ENCODE results near the gene NOL7.

NOL7 gene

DNA sequence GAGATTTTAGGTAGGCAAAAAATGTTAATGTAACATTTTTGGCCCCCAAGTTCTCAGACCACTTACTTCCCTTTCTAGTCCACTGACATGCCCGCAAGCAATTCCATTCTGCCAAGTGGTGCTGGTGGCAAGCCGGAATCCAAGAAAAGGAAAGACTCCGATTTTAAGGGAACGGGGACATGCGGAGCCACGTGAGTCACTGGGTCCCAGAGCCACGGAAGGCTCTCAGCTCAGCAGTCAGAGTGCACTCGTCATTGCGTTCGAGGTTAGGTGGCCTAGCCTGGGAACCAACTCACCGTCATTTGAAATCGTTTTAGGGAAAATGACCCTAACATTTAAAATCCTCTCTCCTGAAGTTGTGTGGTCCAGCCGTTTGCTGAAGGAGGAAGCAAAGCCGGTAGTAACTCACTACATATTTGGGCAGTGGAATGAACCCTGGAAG is 41.4 kb upstream of the NOL7 start:
- TF ChIP-seq, protein P1, sequence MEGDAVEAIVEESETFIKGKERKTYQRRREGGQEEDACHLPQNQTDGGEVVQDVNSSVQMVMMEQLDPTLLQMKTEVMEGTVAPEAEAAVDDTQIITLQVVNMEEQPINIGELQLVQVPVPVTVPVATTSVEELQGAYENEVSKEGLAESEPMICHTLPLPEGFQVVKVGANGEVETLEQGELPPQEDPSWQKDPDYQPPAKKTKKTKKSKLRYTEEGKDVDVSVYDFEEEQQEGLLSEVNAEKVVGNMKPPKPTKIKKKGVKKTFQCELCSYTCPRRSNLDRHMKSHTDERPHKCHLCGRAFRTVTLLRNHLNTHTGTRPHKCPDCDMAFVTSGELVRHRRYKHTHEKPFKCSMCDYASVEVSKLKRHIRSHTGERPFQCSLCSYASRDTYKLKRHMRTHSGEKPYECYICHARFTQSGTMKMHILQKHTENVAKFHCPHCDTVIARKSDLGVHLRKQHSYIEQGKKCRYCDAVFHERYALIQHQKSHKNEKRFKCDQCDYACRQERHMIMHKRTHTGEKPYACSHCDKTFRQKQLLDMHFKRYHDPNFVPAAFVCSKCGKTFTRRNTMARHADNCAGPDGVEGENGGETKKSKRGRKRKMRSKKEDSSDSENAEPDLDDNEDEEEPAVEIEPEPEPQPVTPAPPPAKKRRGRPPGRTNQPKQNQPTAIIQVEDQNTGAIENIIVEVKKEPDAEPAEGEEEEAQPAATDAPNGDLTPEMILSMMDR (conservative IDR thresholded peaks at IDR 0.05; ENCODE audit: control insufficient read depth, insufficient read depth, low read depth, low read length) = no peak
- peak overlapping the region; percentile 82 for H3K4me3 ChIP-seq (ENCODE audit: control insufficient read depth, low read depth, low read length)
- DNase-seq (ENCODE audit: low read depth) = peak; percentile 65

DNA sequence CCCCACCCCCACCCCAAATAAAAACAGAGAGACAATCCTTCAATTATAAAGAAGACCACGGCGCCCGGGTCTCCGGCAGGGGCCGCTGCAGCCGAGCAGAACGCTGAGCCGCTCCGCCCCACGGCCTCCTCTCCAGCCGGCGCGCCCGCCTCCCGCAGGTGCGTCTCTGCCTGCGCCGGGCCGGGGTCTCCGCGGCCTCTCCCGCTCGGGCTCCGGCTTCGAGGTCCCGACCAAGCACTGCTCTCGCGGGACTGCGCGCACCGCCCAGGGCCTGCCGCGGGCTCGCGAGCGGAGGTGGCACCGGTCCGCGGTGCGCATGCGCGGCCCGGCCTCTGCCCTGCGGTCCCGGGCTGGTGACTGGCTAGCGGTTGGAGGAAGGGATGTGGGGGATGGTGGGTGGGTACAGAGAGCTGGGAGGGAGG is 41.0 kb upstream of the NOL7 start:
- H3K4me3 ChIP-seq (ENCODE audit: control insufficient read depth, low read depth, low read length) = peak overlapping the region; percentile 82
- DNase-seq (ENCODE audit: low read depth) = peak; percentile 86
- TF ChIP-seq, protein P1 (conservative IDR thresholded peaks at IDR 0.05; ENCODE audit: control insufficient read depth, insufficient read depth, low read depth, low read length) = peak; percentile 32

DNA sequence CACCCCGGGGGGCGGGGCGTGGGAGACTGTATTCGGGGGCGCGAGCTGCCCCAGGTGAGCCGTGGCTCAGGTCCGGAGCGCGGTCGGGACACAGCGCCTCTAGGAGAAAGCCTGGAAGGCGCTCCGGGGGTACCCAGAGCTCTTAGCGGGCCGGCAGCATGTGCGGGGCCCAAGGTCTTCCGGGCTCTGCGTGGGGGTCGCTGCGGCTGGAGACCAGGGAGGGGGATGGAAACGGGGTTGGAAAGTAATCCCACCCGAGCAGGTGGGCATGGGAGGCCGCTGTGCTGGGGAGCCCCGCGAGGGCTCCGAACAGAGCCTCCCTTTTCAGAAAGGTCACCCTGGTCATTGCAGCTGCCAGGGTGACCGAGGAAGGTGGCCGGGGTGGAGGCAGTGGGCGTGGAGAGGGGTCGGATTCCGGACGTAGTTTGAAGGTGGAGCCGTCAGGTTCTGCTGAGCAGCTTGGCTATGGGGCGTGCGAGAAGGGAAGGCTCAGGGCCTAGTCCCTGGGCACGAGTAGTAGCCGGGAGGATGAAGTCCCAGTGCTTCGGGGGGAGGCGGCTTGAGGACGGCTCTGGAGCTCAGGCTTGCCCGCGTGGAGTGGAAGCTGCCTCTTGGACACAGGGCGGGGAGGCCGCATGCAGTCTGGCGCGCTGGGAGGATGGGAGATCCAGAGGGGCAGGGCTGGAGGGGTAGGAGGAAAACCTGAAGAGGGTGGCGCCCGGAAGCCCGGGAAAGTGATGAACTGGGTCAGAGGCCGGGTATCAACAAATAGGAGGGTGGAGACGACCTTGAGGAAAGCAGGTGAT is 40.4 kb upstream of the NOL7 start, which contains the start of gene SIRT5:
SIRT5 (plus strand) TSS at position 31 of the 806 bp plus-strand sequence. CDS start 9,510 bp downstream, outside the sequence.
- peak within 1 kb of the TSS; percentile 82 for H3K4me3 ChIP-seq (ENCODE audit: control insufficient read depth, low read depth, low read length)
- TF ChIP-seq, protein P1 (conservative IDR thresholded peaks at IDR 0.05; ENCODE audit: control insufficient read depth, insufficient read depth, low read depth, low read length) = no peak
- peak; percentile 72 for DNase-seq (ENCODE audit: low read depth)

DNA sequence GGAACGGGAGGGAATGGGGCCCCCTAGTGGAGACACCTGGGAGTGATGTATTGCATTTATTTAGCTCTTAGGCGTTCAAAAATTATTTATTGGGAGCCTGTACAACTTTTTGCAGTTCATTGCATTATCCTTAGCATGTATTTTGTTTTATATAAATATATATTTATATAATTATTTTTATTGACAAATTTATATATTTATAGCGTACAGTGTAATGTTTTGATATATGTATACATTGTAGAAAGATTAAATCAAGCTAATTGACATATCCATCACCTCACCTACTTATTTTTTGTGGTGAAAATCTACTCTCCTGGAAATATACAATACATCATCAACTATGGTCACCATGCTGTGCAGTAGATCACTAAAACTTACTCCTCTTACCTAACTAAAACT is 39.8 kb upstream of the NOL7 start:
- TF ChIP-seq, protein P1 (conservative IDR thresholded peaks at IDR 0.05; ENCODE audit: control insufficient read depth, insufficient read depth, low read depth, low read length) = peak; percentile 78
- H3K4me3 ChIP-seq (ENCODE audit: control insufficient read depth, low read depth, low read length) = peak overlapping the region; percentile 82
- DNase-seq (ENCODE audit: low read depth) = no peak

DNA sequence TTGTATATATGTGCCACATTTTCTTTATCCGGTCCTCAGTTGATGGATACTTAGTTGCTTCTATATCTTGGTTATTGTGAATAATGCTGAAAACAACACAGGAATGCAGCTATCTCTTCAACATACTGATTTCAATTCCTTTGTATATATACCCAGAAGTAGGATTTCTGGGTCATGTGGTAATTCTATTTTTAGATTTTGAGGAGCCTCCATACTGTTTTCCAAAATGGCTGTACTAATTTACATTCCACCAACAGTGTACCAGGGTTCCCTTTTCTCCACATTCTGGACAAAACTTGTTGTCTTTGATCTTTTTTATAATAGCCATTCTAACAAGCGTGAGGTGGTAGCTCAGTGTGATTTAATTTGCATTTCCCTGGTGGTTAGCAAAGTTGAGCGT is 39.1 kb upstream of the NOL7 start:
- DNase-seq (ENCODE audit: low read depth) = no peak
- H3K4me3 ChIP-seq (ENCODE audit: control insufficient read depth, low read depth, low read length) = no peak overlapping the region
- TF ChIP-seq, protein P1 (conservative IDR thresholded peaks at IDR 0.05; ENCODE audit: control insufficient read depth, insufficient read depth, low read depth, low read length) = no peak

DNA sequence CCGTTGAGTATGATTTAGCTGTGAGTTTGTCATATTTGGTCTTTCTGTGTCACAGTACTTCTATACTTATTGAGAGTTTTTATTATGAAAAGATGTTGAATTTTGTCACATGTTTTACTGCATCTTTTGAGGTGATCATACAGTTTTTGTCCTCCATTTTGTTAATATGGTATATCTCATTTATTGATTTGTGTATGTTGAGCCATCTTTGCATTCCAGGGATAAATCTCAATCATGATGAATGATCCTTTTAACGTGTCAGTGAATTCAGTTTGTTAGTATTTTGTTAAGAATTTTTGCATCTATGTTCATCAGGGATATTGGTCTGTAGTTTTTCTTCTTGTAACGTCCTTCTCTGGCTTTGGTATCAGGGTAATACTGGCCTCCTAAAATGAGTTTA is 37.2 kb upstream of the NOL7 start:
- DNase-seq (ENCODE audit: low read depth) = no peak
- TF ChIP-seq, protein P1 (conservative IDR thresholded peaks at IDR 0.05; ENCODE audit: control insufficient read depth, insufficient read depth, low read depth, low read length) = no peak
- no peak overlapping the region for H3K4me3 ChIP-seq (ENCODE audit: control insufficient read depth, low read depth, low read length)
